Breast epithelium (tissue), 4 donors: Measurements from ENCODE around the gene HSPA12B. TPM values are rescaled to one million over a fixed set of nuclear protein-coding genes. Genes with fewer than 3 reads are reported as not detected.

Source experiments
- DNase-seq, 2 donors: peaks; one replicate each; pipeline ENCODE4 v3.0.0-alpha.2; 2019; ENCODE audit warnings: low spot score in 2 of 2
- H3K27ac ChIP-seq, 2 donors: fragments of 200-600 bp; sonication (generic) in 1 of 2; one replicate each; pipeline ENCODE4 v1.5.1; 2016 to 2019; ENCODE audit warnings: mild to moderate bottlenecking in 1 of 2
- H3K27me3 ChIP-seq, 2 donors: fragments of 200-600 bp; sonication (generic) in 1 of 2; one replicate each; pipeline versions ENCODE4 v1.5.1 to v1.6.0; 2017 to 2019; ENCODE audit warnings: control low read depth in 1 of 2, mild to moderate bottlenecking in 1 of 2
- H3K36me3 ChIP-seq: fragments of 200-600 bp; one replicate; pipeline ENCODE4 v1.5.1; 2019
- H3K4me1 ChIP-seq, 2 donors: fragments of 200-600 bp; sonication (generic); one replicate each; pipeline ENCODE4 v1.5.1; 2016 to 2019; ENCODE audit warnings: control low read depth in 1 of 2
- H3K4me3 ChIP-seq, 3 donors: fragments of 200-600 bp; sonication (generic); 1 replicate in 2 of 3; 2 replicates in 1 of 3; pipeline ENCODE4 v1.5.1; 2016 to 2019; ENCODE audit warnings: mild to moderate bottlenecking in 3 of 3, moderate library complexity in 2 of 3
- H3K9me3 ChIP-seq, 2 donors: fragments of 200-600 bp; sonication (generic) in 1 of 2; one replicate each; pipeline ENCODE4 v1.5.1; 2016 to 2019; ENCODE audit warnings: control low read depth in 1 of 2
- CTCF ChIP-seq, 3 donors: fragments of 450-650 bp; IDR thresholded peaks; one replicate each; pipeline ENCODE4 v1.5.1; 2016 to 2017; ENCODE audit warnings: antibody characterized with exemption in 3 of 3, mild to moderate bottlenecking in 3 of 3, moderate library complexity in 3 of 3
- POLR2A ChIP-seq: fragments of 450-650 bp; IDR thresholded peaks from one replicate; pipeline ENCODE4 v1.6.1; 2016; ENCODE audit warnings: antibody characterized with exemption, mild to moderate bottlenecking, moderate library complexity
- POLR2AphosphoS5 ChIP-seq, 3 donors: sonication (generic); formaldehyde crosslinking; IDR thresholded peaks; one replicate each; pipeline ENCODE4 v1.6.1; 2017; ENCODE audit warnings: antibody characterized with exemption in 3 of 3
- intact Hi-C: fragments of 100-400 bp; cut with DNase I; formaldehyde crosslinking; loops from one replicate; pipeline ENCODE4 v1.15.1; 2023; ENCODE audit warnings: low total_unique reads
- total RNA-seq, 3 donors: library from RNA; depleted of rRNA; stranded (reverse); fragments of >200 nt; gene quantifications; one replicate each; pipeline ENCODE4 v1.1.0, GENCODE V29; 2016

The HSPA12B gene
- total RNA-seq, 3 donors from 2014 or later = 7.0 to 25.2 (median 9.3) TPM

DNA sequence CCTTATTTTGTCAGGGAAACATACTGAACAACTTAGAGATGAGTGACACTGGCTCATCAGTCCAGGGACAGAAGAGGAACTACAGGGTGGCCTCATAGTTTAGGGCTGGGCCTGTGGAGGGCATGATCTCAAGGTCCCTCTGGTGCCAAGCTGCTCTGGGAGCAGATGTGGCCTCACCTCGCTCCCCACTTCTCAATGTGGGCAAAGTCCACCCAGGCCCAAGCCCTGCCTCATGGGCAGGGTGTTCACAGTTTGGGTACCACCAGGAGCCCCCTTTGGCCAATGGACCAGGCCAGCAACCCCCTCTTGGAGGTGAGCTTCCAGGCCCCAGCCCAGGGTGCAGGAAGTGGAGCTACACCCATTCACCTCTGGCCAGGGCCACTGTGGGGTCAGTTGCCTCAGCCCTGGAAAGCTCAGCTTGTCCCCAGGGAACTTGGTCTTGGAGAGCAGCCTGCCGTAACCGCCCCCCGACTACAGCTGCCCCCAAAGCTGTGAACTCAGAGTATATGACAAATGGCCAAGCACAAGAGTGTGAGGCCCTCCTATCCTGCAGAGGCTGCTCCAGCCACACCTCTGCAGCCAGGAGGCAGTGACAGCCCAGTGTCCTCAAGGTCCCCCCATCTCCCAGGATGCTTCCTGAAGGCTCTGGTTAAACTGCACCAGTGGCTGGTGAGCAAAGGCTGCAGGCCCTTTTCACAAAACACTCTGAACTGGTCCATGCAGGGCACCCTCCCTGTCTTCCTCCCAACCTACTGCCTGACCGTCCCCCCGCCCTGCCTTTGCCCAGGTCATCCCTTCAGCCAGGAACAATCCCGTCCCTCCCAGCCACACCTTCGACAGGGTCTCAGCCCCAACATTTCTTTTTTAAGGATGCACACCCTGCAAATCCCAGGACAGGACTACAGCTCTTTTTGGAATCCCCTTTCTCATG, 31.5 kb downstream of the HSPA12B start:
- Histone ChIP-seq H3K36me3 (no peaks in the 10 kb centered on the region), H3K4me1 (no peaks in the 10 kb centered on the region), H3K9me3 (no peaks in the 10 kb centered on the region), H3K27ac (peak overlapping the region in 1 of 2 donors; percentile 38), H3K4me3 (no peak overlapping the region), H3K27me3 (no peaks in the 10 kb centered on the region)
- DNase-seq = no peak
- TF ChIP-seq CTCF (IDR thresholded peaks at IDR 0.05) (no peak), POLR2AphosphoS5 (IDR thresholded peaks at IDR 0.05) (no peak), POLR2A (no peak)
- intact Hi-C loops = no loop called here

DNA sequence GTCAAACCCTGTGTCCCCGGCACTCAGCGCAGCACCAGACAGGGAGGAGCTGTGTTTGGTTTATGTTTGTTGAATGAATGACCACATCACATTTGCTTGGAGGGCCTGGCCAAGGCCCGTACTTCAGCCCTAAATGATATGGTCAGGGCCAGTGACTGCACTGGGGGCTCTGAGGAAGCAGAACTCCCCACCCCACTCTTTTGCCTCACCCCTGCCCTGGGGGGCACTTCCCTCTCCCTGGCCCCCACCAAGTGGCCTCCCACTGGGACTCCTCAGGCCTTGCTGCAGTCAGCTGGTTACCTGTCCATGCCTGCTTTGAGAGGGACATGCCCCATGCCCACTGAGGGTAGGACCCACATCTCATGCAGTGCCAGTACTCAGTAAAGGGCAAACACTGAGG, 32.2 kb downstream of the HSPA12B start:
- no peaks in the 10 kb centered on the region for H3K27me3 ChIP-seq
- H3K36me3 ChIP-seq = no peaks in the 10 kb centered on the region
- no peaks in the 10 kb centered on the region for H3K9me3 ChIP-seq
- H3K4me1 ChIP-seq = no peaks in the 10 kb centered on the region
- intact Hi-C loops = loop anchor here (1.0 kb wide), 1 partner anchor 24 kb away; no protein-coding TSS in a partner anchor
- DNase-seq = no peak
- no peak overlapping the region for H3K4me3 ChIP-seq
- H3K27ac ChIP-seq = peak overlapping the region in 1 of 2 donors; percentile 12
- TF ChIP-seq POLR2A (no peak), POLR2AphosphoS5 (IDR thresholded peaks at IDR 0.05) (no peak), CTCF (IDR thresholded peaks at IDR 0.05) (no peak)

DNA sequence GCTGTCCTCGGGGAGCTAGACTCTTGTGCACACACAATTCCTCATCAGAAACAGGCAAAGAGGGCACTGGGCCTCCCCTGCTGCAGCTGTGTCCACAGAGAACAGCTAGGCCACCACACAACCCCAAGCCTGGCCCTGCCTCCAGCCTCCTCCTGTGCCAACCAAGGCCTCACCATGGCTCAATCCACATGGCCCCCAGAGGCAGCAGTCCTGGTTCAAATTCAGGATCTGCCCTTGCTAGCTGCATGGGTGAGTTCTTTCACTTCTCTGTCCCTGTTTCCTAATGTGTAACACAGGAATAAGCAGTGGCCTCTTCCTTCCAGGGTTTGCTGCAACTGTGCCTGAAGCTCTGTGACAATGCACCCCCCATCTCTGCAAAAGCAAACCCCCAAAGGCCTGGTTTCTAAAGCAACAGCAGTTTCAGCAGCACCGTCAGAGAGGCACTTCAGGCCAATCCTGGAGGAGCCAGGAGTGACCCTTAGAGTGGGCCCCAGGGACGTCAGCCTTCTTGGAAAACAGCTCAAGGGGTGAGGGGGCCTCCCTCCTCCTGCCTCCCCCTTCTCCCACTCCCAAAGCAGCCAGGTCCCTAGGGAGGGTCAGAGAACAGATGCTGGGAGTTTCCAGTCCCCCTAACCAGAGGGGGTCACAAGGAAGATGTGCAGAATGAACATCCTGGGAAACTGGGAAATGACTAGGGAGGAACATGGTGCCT, 32.8 kb downstream of the HSPA12B start:
- intact Hi-C loops = loop anchor here (1.0 kb wide), 1 partner anchor 23 kb away; no protein-coding TSS in a partner anchor
- no peaks in the 10 kb centered on the region for H3K4me1 ChIP-seq
- TF ChIP-seq POLR2A = no peak
- TF ChIP-seq POLR2AphosphoS5 (IDR thresholded peaks at IDR 0.05) = no peak
- no peak for TF ChIP-seq CTCF (IDR thresholded peaks at IDR 0.05)
- H3K9me3 ChIP-seq = no peaks in the 10 kb centered on the region
- H3K27ac ChIP-seq = peak overlapping the region in 1 of 2 donors; percentile 96
- no peak overlapping the region for H3K4me3 ChIP-seq
- H3K36me3 ChIP-seq = no peaks in the 10 kb centered on the region
- no peaks in the 10 kb centered on the region for H3K27me3 ChIP-seq
- no peak for DNase-seq

- DNase-seq = no peak
- no peaks in the 10 kb centered on the region for H3K4me1 ChIP-seq
- intact Hi-C loops = no loop called here
- H3K27me3 ChIP-seq = no peaks in the 10 kb centered on the region
- H3K4me3 ChIP-seq = peak overlapping the region; percentile 69 to 88 (median 79)
- H3K27ac ChIP-seq = peak overlapping the region; percentile 96
- TF ChIP-seq POLR2AphosphoS5 (IDR thresholded peaks at IDR 0.05) = no peak
- TF ChIP-seq CTCF (IDR thresholded peaks at IDR 0.05) = no peak
- TF ChIP-seq POLR2A = no peak
- no peaks in the 10 kb centered on the region for H3K36me3 ChIP-seq
- no peaks in the 10 kb centered on the region for H3K9me3 ChIP-seq
Observed at GRCh38 chr20:3766422-3767109, 34.1 kb downstream of the HSPA12B start.
